Measurements from ENCODE around the gene RYR3. TPM values are rescaled to one million over a fixed set of nuclear protein-coding genes. Genes with fewer than 3 reads are reported as not detected.

RYR3 gene
- total and polyA plus RNA-seq, 10 of the 15 experiments (the other 5 are each of a cell fraction or from before 2014, with no cell fraction given) = under 0.01 to 0.44 (median 0.16) TPM; not detected in 5

- intact Hi-C loops (cut with micrococcal nuclease; ENCODE audit: unreplicated experiment) = no loop called here
- Histone ChIP-seq H3K4me3 (no peak overlapping the region), H3K9me3 (replicated peaks; ENCODE audit: control insufficient read depth, insufficient read depth, low read length) (no peaks in the 10 kb centered on the region), H3K36me3 (ENCODE audit: control insufficient read depth in 2 of 2, insufficient read depth in 2 of 2, low read length in 1 of 2) (no peaks in the 10 kb centered on the region), H4K20me1 (ENCODE audit: control insufficient read depth, insufficient read depth) (no peaks in the 10 kb centered on the region), H3K4me1 (ENCODE audit: control insufficient read depth, insufficient read depth, low read length) (no peaks in the 10 kb centered on the region), H3K27me3 (replicated peaks in 1 of 2; ENCODE audit: control insufficient read depth in 2 of 2, insufficient read depth in 2 of 2, low read length in 1 of 2) (no peaks in the 10 kb centered on the region; a peak in 1 of 4 replicates), H2AFZ (ENCODE audit: control insufficient read depth, low read depth, low read length) (no peak overlapping the region), H3K9ac (ENCODE audit: control insufficient read depth, insufficient read depth, low read length) (no peak overlapping the region), H3K27ac (ENCODE audit: control insufficient read depth, insufficient read depth) (no peak overlapping the region), H3K79me2 (ENCODE audit: control insufficient read depth, insufficient read depth, low read length) (no peaks in the 10 kb centered on the region), H3K4me2 (ENCODE audit: control insufficient read depth, insufficient read depth) (no peak overlapping the region)
- POLR2A ChIA-PET = no interaction called here
- TF ChIP-seq, protein P1, sequence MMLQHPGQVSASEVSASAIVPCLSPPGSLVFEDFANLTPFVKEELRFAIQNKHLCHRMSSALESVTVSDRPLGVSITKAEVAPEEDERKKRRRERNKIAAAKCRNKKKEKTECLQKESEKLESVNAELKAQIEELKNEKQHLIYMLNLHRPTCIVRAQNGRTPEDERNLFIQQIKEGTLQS (IDR thresholded peaks at IDR 0.05; ENCODE audit: borderline replicate concordance, extremely low read depth, low read depth, low read length) = no peak
- TF ChIP-seq SMC3 (IDR thresholded peaks at IDR 0.05; ENCODE audit: borderline replicate concordance, low read length) (no peak), ZNF592 (IDR thresholded peaks at IDR 0.05) (no peak), NR2F1 (conservative IDR thresholded peaks at IDR 0.05) (no peak), ZNF24 (IDR thresholded peaks at IDR 0.05) (no peak), SP1 (IDR thresholded peaks at IDR 0.05; ENCODE audit: low read depth, low read length) (no peak), ETV6 (conservative IDR thresholded peaks at IDR 0.05 in 1 of 2, IDR thresholded peaks at IDR 0.05 in 1 of 2; ENCODE audit: borderline replicate concordance in 1 of 2, low read depth in 1 of 2) (no peak), MTA3 (IDR thresholded peaks at IDR 0.05; ENCODE audit: borderline replicate concordance, low read length) (no peak), EZH2 (IDR thresholded peaks at IDR 0.05; ENCODE audit: borderline replicate concordance, control insufficient read depth, low read depth, low read length) (no peak), ZNF384 (IDR thresholded peaks at IDR 0.05; ENCODE audit: borderline replicate concordance, low read depth, low read length) (no peak), WRNIP1 (IDR thresholded peaks at IDR 0.05; ENCODE audit: borderline replicate concordance, low read depth, low read length) (no peak), MEF2A (IDR thresholded peaks at IDR 0.05; ENCODE audit: insufficient read depth, low read depth, low read length) (no peak), MXI1 (IDR thresholded peaks at IDR 0.05; ENCODE audit: low read depth, low read length) (no peak), NR2C2 (IDR thresholded peaks at IDR 0.05; ENCODE audit: borderline replicate concordance, control insufficient read depth, insufficient read length, low read depth) (no peak), POLR2AphosphoS2 (IDR thresholded peaks at IDR 0.05; ENCODE audit: low read depth, low read length) (no peak), HDAC6 (IDR thresholded peaks at IDR 0.05; ENCODE audit: unreplicated experiment) (no peak), NBN (IDR thresholded peaks at IDR 0.05) (no peak), SIN3A (IDR thresholded peaks at IDR 0.05; ENCODE audit: low read depth, low read length) (no peak), RFX5 (IDR thresholded peaks at IDR 0.05; ENCODE audit: low read depth, low read length) (no peak)
- TF ChIP-seq, protein P2, sequence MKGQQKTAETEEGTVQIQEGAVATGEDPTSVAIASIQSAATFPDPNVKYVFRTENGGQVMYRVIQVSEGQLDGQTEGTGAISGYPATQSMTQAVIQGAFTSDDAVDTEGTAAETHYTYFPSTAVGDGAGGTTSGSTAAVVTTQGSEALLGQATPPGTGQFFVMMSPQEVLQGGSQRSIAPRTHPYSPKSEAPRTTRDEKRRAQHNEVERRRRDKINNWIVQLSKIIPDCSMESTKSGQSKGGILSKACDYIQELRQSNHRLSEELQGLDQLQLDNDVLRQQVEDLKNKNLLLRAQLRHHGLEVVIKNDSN (IDR thresholded peaks at IDR 0.05; ENCODE audit: borderline replicate concordance, extremely low read length, insufficient read depth, low read depth, low read length) = no peak
- SMC1A ChIA-PET (ENCODE audit: uncharacterized antibody, unreplicated experiment) = interaction anchor here (1.5 kb wide), 1 partner anchor 16 kb away, joined by 3 read pairs; no protein-coding TSS in a partner anchor
- 0% methylated on average over 3 of the region's 3 CpGs for WGBS (ENCODE audit: insufficient coverage, insufficient replicate concordance, low lambda C conversion rate, missing lambda C conversion rate)
- no peak for ATAC-seq
- in situ Hi-C loops (cut with MboI) = no loop called here
- FAIRE-seq = no peak
- DNase-seq (ENCODE audit: low read depth, low spot score) = no peak
- BruUV-seq (replicated peaks) = no TSS peak
- CTCF ChIA-PET = interaction anchor here (0.7 kb wide), 1 partner anchor 370 kb away, joined by 3 read pairs; no protein-coding TSS in a partner anchor
- RAD21 ChIA-PET (ENCODE audit: unreplicated experiment) = no interaction called here
Measured at GRCh38 chr15:33616475-33616874, 305.7 kb downstream of the RYR3 start.
